ENCODE data around the gene PRDM16.

The PRDM16 gene

GRCh38 chr1:3169665-3170356 lies 100.8 kb downstream of the PRDM16 start:
- Histone ChIP-seq H3F3A (ENCODE audit: insufficient read depth, low read length) (no peaks in the 10 kb centered on the region), H3K79me2 (ENCODE audit: low read length) (no peaks in the 10 kb centered on the region), H3K4me1 (ENCODE audit: low read length) (0 out of 2 replicates have a peak, but pooled peaks cover 3% of the 10 kb centered on the region), H3K4me3 (ENCODE audit: low read length) (no peak overlapping the region), H3K9me3 (replicated peaks; ENCODE audit: insufficient read depth, low read length) (no peaks in the 10 kb centered on the region), H3K9ac (ENCODE audit: low read length) (no peak overlapping the region), H3K9me2 (replicated peaks; ENCODE audit: insufficient read depth, low read length) (no peaks in the 10 kb centered on the region), H3K4me2 (ENCODE audit: low read depth, low read length) (no peak overlapping the region), H3K27ac (ENCODE audit: low read length) (no peak overlapping the region), H3K36me3 (replicated peaks; ENCODE audit: insufficient read depth, low read length) (no peaks in the 10 kb centered on the region), H2AFZ (ENCODE audit: low read length) (no peak overlapping the region), H3K27me3 (replicated peaks; ENCODE audit: insufficient read depth, low read length) (peaks cover 84% of the 10 kb centered on the region), H4K20me1 (ENCODE audit: insufficient read depth, low read length) (no peaks in the 10 kb centered on the region)
- no peak for DNase-seq
- TF ChIP-seq EZH2 (optimal IDR thresholded peaks at IDR 0.05; ENCODE audit: low read depth, low read length) (no peak), EZH2phosphoT487 (IDR thresholded peaks at IDR 0.05; ENCODE audit: low read length) (no peak)
- TF ChIP-seq, protein P1, sequence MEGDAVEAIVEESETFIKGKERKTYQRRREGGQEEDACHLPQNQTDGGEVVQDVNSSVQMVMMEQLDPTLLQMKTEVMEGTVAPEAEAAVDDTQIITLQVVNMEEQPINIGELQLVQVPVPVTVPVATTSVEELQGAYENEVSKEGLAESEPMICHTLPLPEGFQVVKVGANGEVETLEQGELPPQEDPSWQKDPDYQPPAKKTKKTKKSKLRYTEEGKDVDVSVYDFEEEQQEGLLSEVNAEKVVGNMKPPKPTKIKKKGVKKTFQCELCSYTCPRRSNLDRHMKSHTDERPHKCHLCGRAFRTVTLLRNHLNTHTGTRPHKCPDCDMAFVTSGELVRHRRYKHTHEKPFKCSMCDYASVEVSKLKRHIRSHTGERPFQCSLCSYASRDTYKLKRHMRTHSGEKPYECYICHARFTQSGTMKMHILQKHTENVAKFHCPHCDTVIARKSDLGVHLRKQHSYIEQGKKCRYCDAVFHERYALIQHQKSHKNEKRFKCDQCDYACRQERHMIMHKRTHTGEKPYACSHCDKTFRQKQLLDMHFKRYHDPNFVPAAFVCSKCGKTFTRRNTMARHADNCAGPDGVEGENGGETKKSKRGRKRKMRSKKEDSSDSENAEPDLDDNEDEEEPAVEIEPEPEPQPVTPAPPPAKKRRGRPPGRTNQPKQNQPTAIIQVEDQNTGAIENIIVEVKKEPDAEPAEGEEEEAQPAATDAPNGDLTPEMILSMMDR (IDR thresholded peaks at IDR 0.05; ENCODE audit: low read length), result no peak

DNA sequence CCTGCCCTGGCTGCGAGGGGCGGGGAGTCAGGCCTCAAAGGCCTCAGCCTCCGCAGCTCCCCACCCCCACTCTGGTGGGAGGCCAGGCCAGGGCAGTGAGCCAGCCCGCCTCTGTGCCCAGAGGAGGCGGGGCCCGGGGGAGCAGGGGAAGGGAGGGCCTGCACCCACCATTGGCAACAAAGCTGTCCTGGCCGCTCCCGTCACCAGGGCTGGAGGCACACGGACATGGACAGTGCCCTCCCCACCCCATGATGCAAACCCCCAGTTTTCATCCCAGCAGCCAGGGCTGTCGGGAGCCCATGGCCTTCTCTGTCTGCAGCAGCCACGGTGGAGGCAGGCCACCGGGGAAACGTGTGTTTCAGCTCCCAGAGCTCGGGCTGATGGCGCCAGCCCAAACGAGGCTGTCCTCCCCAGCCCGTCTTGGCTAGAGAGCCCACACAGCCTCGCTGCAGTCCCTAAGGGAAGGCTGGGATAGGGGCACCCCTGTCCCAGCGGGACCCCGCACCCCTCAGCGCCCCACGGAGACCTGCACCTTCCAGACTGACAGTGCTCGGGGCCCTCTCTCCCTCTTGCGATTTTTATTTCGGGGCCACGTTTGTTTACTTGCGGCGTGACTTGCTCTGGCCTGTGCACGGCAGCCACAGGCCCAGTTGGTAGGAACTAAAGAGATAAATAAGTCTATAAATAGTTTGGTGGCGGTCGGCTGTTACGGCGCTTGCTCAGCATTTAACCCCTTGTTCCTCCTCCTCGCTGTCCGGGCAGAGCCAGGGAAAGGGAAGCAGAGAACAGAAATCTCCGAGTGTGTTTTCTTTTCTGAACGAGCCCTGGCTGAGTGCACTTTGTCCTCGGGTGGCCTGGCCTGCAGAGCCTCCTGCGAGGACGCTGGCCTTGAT lies 101.8 kb downstream of the PRDM16 start:
- no peaks in the 10 kb centered on the region for H3K9me2 ChIP-seq (replicated peaks; ENCODE audit: insufficient read depth, low read length)
- H3K4me1 ChIP-seq (ENCODE audit: low read length), result 0 out of 2 replicates have a peak, but pooled peaks cover 3% of the 10 kb centered on the region
- peak overlapping the region; percentile 31; the same call in 1 of the 2 replicates for H3K4me2 ChIP-seq (ENCODE audit: low read depth, low read length)
- no peak for TF ChIP-seq EZH2 (optimal IDR thresholded peaks at IDR 0.05; ENCODE audit: low read depth, low read length)
- TF ChIP-seq EZH2phosphoT487 (IDR thresholded peaks at IDR 0.05; ENCODE audit: low read length), result no peak
- TF ChIP-seq, protein P1 (IDR thresholded peaks at IDR 0.05; ENCODE audit: low read length), result no peak
- peak; percentile 43 for DNase-seq
- H3F3A ChIP-seq (ENCODE audit: insufficient read depth, low read length), result no peaks in the 10 kb centered on the region
- H3K9me3 ChIP-seq (replicated peaks; ENCODE audit: insufficient read depth, low read length), result no peaks in the 10 kb centered on the region
- no peaks in the 10 kb centered on the region for H3K36me3 ChIP-seq (replicated peaks; ENCODE audit: insufficient read depth, low read length)
- H3K27me3 ChIP-seq (replicated peaks; ENCODE audit: insufficient read depth, low read length), result peaks cover 89% of the 10 kb centered on the region
- H3K4me3 ChIP-seq (ENCODE audit: low read length), result peak overlapping the region; percentile 32; the same call in 1 of the 2 replicates
- H3K9ac ChIP-seq (ENCODE audit: low read length), result peak overlapping the region; percentile 36; the same call in 1 of the 2 replicates
- H3K27ac ChIP-seq (ENCODE audit: low read length), result no peak overlapping the region
- H4K20me1 ChIP-seq (ENCODE audit: insufficient read depth, low read length), result no peaks in the 10 kb centered on the region
- peak overlapping the region; percentile 39 for H2AFZ ChIP-seq (ENCODE audit: low read length)
- H3K79me2 ChIP-seq (ENCODE audit: low read length), result no peaks in the 10 kb centered on the region

- Histone ChIP-seq H3K4me1 (ENCODE audit: low read length) (0 out of 2 replicates have a peak, but pooled peaks cover 3% of the 10 kb centered on the region), H3K9ac (ENCODE audit: low read length) (no peak overlapping the region), H3K4me3 (ENCODE audit: low read length) (no peak overlapping the region)
Observed at GRCh38 chr1:3171761-3172160, 102.8 kb downstream of the PRDM16 start.

More at GRCh38 chr1:3171761-3172160, 102.8 kb downstream of the PRDM16 start:
- TF ChIP-seq, protein P1 (IDR thresholded peaks at IDR 0.05; ENCODE audit: low read length), result no peak
- TF ChIP-seq EZH2 (optimal IDR thresholded peaks at IDR 0.05; ENCODE audit: low read depth, low read length) (no peak), EZH2phosphoT487 (IDR thresholded peaks at IDR 0.05; ENCODE audit: low read length) (no peak)
- H3K9me2 ChIP-seq (replicated peaks; ENCODE audit: insufficient read depth, low read length), result no peaks in the 10 kb centered on the region
- H3K27ac ChIP-seq (ENCODE audit: low read length), result no peak overlapping the region
- H3F3A ChIP-seq (ENCODE audit: insufficient read depth, low read length), result no peaks in the 10 kb centered on the region
- no peaks in the 10 kb centered on the region for H3K9me3 ChIP-seq (replicated peaks; ENCODE audit: insufficient read depth, low read length)
- H3K79me2 ChIP-seq (ENCODE audit: low read length), result no peaks in the 10 kb centered on the region
- H2AFZ ChIP-seq (ENCODE audit: low read length), result no peak overlapping the region
- H3K36me3 ChIP-seq (replicated peaks; ENCODE audit: insufficient read depth, low read length), result no peaks in the 10 kb centered on the region
- DNase-seq, result no peak
- no peak overlapping the region for H3K4me2 ChIP-seq (ENCODE audit: low read depth, low read length)
- no peaks in the 10 kb centered on the region for H4K20me1 ChIP-seq (ENCODE audit: insufficient read depth, low read length)
- H3K27me3 ChIP-seq (replicated peaks; ENCODE audit: insufficient read depth, low read length), result peaks cover 80% of the 10 kb centered on the region
